Cardiac muscle cell (in vitro differentiated cells and primary cell): ENCODE measurements around the gene ING5. TPM values are rescaled to one million over a fixed set of nuclear protein-coding genes. Genes with fewer than 3 reads are reported as not detected.

Experiments
- DNase-seq, 2 donors: peaks; one replicate each; pipeline versions ENCODE4 v3.0.0 to v3.0.0-alpha.2; 2010 to 2017; ENCODE audit warnings: low read depth in 1 of 2, low spot score in 1 of 2
- H3K27ac ChIP-seq: fragments of 200-600 bp; sonication (generic); 2 replicates; pipeline ENCODE4 v1.5.1; 2016
- H3K27me3 ChIP-seq: fragments of 200-600 bp; sonication (generic); 2 replicates; pipeline ENCODE4 v1.6.0; 2016; ENCODE audit warnings: control low read depth
- H3K36me3 ChIP-seq: fragments of 200-600 bp; sonication (generic); 2 replicates; pipeline ENCODE4 v1.5.1; 2016; ENCODE audit warnings: control low read depth
- H3K4me1 ChIP-seq: fragments of 200-600 bp; sonication (generic); 2 replicates; pipeline ENCODE4 v1.8.1; 2017; ENCODE audit warnings: low read depth, mild to moderate bottlenecking, mixed run types
- H3K4me3 ChIP-seq: fragments of 200-600 bp; sonication (generic); 2 replicates; pipeline ENCODE4 v1.5.1; 2016; ENCODE audit warnings: mild to moderate bottlenecking
- H3K9me3 ChIP-seq: fragments of 200-600 bp; sonication (generic); 2 replicates; pipeline ENCODE4 v1.5.1; 2017; ENCODE audit warnings: low read depth, mild to moderate bottlenecking, control low read depth
- CTCF ChIP-seq: IDR thresholded peaks from 2 replicates; pipeline ENCODE4 v1.5.1; 2012; ENCODE audit warnings: low read depth, mild to moderate bottlenecking, low read length
- polyA plus RNA-seq: library from polyadenylated mRNA; unstranded; fragments of >200 nt; fragmentation: Nextera tagmentation; extraction: Ambion mirVana; gene quantifications from 2 replicates; pipeline ENCODE4 v1.2.1, GENCODE V29; 2016
- total RNA-seq: library from RNA; depleted of rRNA; stranded (reverse); fragments of >200 nt; gene quantifications from 2 replicates; pipeline ENCODE4 v1.2.3, GENCODE V29; 2016

The ING5 gene
- total and polyA plus RNA-seq, 2 experiments from 2014 or later, result 16.3 to 53.6 TPM

- TF ChIP-seq CTCF, result no peak
- Histone ChIP-seq H3K4me1 (no peaks in the 10 kb centered on the region), H3K36me3 (no peaks in the 10 kb centered on the region), H3K27ac (no peak overlapping the region), H3K27me3 (no peaks in the 10 kb centered on the region), H3K4me3 (no peak overlapping the region), H3K9me3 (no peaks in the 10 kb centered on the region)
- no peak for DNase-seq
These were observed 50.9 kb downstream of the ING5 start for GRCh38 chr2:241752689-241753276.

- Histone ChIP-seq H3K27ac (no peak overlapping the region), H3K36me3 (no peaks in the 10 kb centered on the region), H3K9me3 (no peaks in the 10 kb centered on the region)
These were observed 51.7 kb downstream of the ING5 start for GRCh38 chr2:241753493-241753892.

GRCh38 chr2:241754042-241754441 lies 52.2 kb downstream of the ING5 start:
- Histone ChIP-seq H3K9me3 (no peaks in the 10 kb centered on the region), H3K27me3 (no peaks in the 10 kb centered on the region), H3K27ac (no peak overlapping the region), H3K36me3 (no peaks in the 10 kb centered on the region), H3K4me1 (peaks cover 3% of the 10 kb centered on the region), H3K4me3 (no peak overlapping the region)
- no peak for TF ChIP-seq CTCF
- no peak for DNase-seq

More at GRCh38 chr2:241753493-241753892, 51.7 kb downstream of the ING5 start:
- Histone ChIP-seq H3K27me3 (no peaks in the 10 kb centered on the region), H3K4me1 (no peaks in the 10 kb centered on the region), H3K4me3 (no peak overlapping the region)
- DNase-seq, result no peak
- no peak for TF ChIP-seq CTCF

- peaks cover 9% of the 10 kb centered on the region for H3K4me1 ChIP-seq
- no peak for TF ChIP-seq CTCF
- H3K27ac ChIP-seq, result no peak overlapping the region
- H3K27me3 ChIP-seq, result no peaks in the 10 kb centered on the region
- no peak for DNase-seq
- no peaks in the 10 kb centered on the region for H3K9me3 ChIP-seq
- H3K36me3 ChIP-seq, result no peaks in the 10 kb centered on the region
- no peak overlapping the region for H3K4me3 ChIP-seq
These were observed 53.3 kb downstream of the ING5 start for GRCh38 chr2:241755166-241755565.

GRCh38 chr2:241755777-241756176 lies 53.9 kb downstream of the ING5 start:
- TF ChIP-seq CTCF, result no peak
- H3K27me3 ChIP-seq, result no peaks in the 10 kb centered on the region
- DNase-seq, result no peak
- no peaks in the 10 kb centered on the region for H3K36me3 ChIP-seq
- no peak overlapping the region for H3K4me3 ChIP-seq
- H3K9me3 ChIP-seq, result no peaks in the 10 kb centered on the region
- peaks cover 9% of the 10 kb centered on the region for H3K4me1 ChIP-seq
- H3K27ac ChIP-seq, result no peak overlapping the region
